ENCODE data around the gene C20orf173.
"Not testable (repeated sequence)": the region's sequence is repeated elsewhere in the genome, so short reads cannot be mapped to it uniquely, and the experiment has no call there.

DNA sequence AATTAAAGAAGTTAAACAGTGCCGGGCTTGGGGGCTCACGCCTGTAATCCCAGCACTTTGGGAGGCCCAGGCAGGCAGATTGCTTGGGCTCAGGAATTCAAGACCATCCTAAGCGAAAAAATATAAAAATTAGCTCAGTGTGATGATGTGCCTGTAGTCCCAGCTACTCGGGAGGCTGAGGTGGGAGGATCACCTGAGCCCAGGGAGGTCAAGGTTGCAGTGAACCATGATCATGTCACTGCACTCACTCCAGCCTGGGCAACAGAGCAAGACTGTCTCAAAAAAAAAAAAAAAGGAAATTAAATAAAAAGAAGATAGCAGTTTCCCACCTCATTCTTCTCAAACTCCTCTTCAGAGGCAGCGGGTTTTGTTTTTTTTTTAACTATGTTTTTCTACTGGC, 11.7 kb downstream of the C20orf173 start:
- TF ChIP-seq, protein P1, sequence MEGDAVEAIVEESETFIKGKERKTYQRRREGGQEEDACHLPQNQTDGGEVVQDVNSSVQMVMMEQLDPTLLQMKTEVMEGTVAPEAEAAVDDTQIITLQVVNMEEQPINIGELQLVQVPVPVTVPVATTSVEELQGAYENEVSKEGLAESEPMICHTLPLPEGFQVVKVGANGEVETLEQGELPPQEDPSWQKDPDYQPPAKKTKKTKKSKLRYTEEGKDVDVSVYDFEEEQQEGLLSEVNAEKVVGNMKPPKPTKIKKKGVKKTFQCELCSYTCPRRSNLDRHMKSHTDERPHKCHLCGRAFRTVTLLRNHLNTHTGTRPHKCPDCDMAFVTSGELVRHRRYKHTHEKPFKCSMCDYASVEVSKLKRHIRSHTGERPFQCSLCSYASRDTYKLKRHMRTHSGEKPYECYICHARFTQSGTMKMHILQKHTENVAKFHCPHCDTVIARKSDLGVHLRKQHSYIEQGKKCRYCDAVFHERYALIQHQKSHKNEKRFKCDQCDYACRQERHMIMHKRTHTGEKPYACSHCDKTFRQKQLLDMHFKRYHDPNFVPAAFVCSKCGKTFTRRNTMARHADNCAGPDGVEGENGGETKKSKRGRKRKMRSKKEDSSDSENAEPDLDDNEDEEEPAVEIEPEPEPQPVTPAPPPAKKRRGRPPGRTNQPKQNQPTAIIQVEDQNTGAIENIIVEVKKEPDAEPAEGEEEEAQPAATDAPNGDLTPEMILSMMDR (IDR thresholded peaks at IDR 0.05) = not testable (repeated sequence)
- TF ChIP-seq POLR2A (IDR thresholded peaks at IDR 0.05) = not testable (repeated sequence)

Data from heart left ventricle (tissue), 13 donors.